Measurements from ENCODE around the gene CFAP97. TPM values are rescaled to one million over a fixed set of nuclear protein-coding genes. Genes with fewer than 3 reads are reported as not detected.

The CFAP97 gene
- total RNA-seq, 2 donors from 2014 or later: 14.1 to 15.1 TPM

DNA sequence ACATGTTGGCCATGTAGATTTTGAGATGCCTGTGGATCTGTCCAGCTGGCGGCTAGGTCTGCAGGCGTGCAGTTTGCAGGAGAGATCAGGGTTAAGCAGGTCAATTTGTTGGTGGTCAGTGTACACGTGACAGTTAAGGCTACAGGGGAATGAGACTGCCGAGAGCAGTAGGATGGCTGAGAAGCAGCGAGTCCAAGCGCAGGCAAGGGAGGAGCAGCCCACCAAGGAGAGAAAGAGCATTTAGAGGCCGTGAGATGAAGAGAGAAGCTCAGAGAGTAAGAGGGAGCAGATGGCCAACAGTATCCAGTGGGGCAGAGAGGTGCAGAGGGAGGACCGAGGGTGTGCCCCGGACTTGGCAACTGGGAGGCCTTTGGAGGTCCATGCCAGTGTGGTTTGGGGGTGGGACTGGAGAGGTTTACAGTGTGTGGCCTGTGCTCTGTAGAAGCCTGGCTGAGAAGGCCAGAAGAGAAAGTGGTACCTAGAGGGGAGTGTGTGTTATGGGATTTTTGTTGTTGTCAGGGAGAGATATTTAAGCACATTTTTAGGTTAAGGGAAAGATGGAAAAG is 24.0 kb upstream of the CFAP97 start:
- no peaks in the 10 kb centered on the region for H3K36me3 ChIP-seq
- no peak for DNase-seq (ENCODE audit: low spot score)
- no peak overlapping the region for H3K27ac ChIP-seq
- TF ChIP-seq, protein P1, sequence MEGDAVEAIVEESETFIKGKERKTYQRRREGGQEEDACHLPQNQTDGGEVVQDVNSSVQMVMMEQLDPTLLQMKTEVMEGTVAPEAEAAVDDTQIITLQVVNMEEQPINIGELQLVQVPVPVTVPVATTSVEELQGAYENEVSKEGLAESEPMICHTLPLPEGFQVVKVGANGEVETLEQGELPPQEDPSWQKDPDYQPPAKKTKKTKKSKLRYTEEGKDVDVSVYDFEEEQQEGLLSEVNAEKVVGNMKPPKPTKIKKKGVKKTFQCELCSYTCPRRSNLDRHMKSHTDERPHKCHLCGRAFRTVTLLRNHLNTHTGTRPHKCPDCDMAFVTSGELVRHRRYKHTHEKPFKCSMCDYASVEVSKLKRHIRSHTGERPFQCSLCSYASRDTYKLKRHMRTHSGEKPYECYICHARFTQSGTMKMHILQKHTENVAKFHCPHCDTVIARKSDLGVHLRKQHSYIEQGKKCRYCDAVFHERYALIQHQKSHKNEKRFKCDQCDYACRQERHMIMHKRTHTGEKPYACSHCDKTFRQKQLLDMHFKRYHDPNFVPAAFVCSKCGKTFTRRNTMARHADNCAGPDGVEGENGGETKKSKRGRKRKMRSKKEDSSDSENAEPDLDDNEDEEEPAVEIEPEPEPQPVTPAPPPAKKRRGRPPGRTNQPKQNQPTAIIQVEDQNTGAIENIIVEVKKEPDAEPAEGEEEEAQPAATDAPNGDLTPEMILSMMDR (IDR thresholded peaks at IDR 0.05): no peak
- H3K4me1 ChIP-seq: peaks cover 0 to 10% of the 10 kb centered on the region in 2 donors
- H3K27me3 ChIP-seq: no peaks in the 10 kb centered on the region
- H3K4me3 ChIP-seq: no peak overlapping the region
- H3K9me3 ChIP-seq: no peaks in the 10 kb centered on the region

DNA sequence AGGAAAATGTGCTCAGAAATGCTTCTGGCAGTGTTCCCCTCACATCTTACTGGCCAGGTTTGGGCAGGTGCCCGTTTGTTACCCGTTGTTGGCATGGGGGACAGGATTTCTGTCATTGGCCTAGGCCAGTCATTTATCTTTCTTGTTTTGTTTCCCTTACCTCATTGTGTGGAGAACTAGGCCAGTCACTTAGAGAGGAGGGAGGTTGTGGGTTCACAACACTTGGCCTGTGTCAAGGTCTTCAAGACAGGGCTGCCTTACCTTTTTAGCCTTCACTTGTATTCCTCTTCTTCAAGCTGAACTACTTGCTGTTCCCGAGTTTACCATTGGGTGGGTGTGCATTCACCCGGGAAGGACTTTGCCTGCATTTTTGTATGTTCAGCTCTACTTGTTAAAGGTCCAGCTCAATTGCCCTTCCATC is 23.3 kb upstream of the CFAP97 start:
- no peak overlapping the region for H3K27ac ChIP-seq
- H3K4me3 ChIP-seq: no peak overlapping the region
- H3K27me3 ChIP-seq: no peaks in the 10 kb centered on the region
- TF ChIP-seq, protein P1 (IDR thresholded peaks at IDR 0.05): no peak
- no peaks in the 10 kb centered on the region for H3K36me3 ChIP-seq
- H3K4me1 ChIP-seq: peaks cover 0 to 10% of the 10 kb centered on the region in 2 donors
- no peaks in the 10 kb centered on the region for H3K9me3 ChIP-seq
- DNase-seq (ENCODE audit: low spot score): no peak

DNA sequence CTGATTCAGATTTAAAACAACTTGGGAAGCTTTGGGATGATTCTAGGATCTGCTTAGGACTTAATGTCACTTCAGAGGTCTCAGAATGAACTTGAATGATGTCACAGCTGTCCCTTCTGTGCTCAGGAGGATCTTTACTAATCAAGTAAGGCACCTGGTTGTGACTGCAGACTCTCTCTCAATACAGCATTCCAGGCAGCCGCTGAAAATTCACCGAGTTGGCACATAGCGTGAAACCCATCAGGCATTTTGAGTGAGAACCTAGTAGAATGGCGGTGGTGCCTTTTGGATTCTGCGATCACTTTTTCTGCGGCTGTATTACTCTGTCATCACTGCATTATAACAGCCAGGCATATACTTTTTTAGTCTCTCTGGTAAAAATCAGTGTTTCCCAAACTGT is 22.1 kb upstream of the CFAP97 start:
- Histone ChIP-seq H3K27me3 (no peaks in the 10 kb centered on the region), H3K4me1 (peaks cover 0 to 10% of the 10 kb centered on the region in 2 donors), H3K9me3 (no peaks in the 10 kb centered on the region), H3K36me3 (no peaks in the 10 kb centered on the region), H3K27ac (no peak overlapping the region), H3K4me3 (no peak overlapping the region)
- TF ChIP-seq, protein P1 (IDR thresholded peaks at IDR 0.05): no peak
- DNase-seq (ENCODE audit: low spot score): no peak

DNA sequence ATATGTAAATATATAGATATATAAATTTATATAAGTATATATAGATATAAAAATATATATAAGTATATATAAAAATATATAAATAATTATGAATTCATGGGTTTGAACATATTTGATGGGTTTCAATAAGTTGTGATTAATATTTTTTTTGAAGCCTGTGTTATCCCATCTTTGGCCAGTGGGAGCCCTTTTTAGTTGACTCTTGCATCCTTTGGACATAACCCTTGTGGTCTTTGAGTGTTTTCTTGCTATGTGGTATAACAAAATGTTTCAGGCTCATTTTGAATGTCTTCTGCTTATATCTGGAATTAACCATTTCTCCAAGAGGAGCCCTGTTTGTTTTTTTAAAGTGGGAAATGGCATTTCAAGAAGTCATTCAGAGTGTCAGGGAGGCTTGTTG is 20.8 kb upstream of the CFAP97 start:
- H3K4me1 ChIP-seq: peaks cover 0 to 10% of the 10 kb centered on the region in 2 donors
- H3K36me3 ChIP-seq: no peaks in the 10 kb centered on the region
- no peak for DNase-seq (ENCODE audit: low spot score)
- H3K4me3 ChIP-seq: no peak overlapping the region
- H3K27ac ChIP-seq: no peak overlapping the region
- TF ChIP-seq, protein P1 (IDR thresholded peaks at IDR 0.05): peak in 1 of 2 donors; percentile 16
- H3K9me3 ChIP-seq: no peaks in the 10 kb centered on the region
- H3K27me3 ChIP-seq: no peaks in the 10 kb centered on the region

DNA sequence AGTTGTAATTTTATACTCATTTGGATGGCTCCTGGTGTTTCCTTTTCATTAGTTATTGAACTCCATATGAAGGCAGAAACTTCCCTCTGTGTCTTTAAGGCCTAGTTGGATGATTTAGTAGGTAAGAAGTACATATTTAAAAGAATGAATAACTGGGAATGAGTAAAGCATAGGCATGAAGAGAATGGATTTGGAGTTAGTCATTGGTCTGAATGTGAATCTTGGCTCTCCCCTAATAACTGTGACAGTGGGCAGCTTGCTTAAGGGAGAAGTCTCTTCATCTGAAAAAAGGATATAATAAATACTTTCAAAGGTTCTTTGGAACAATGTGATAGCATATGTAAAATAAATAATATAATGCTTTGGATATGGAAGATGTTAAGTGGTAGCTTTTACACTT is 18.8 kb upstream of the CFAP97 start:
- no peak for DNase-seq (ENCODE audit: low spot score)
- TF ChIP-seq, protein P1 (IDR thresholded peaks at IDR 0.05): no peak
- Histone ChIP-seq H3K9me3 (no peaks in the 10 kb centered on the region), H3K4me3 (no peak overlapping the region), H3K27ac (no peak overlapping the region), H3K27me3 (no peaks in the 10 kb centered on the region), H3K4me1 (peaks cover 0 to 3% of the 10 kb centered on the region in 2 donors), H3K36me3 (no peaks in the 10 kb centered on the region)

DNA sequence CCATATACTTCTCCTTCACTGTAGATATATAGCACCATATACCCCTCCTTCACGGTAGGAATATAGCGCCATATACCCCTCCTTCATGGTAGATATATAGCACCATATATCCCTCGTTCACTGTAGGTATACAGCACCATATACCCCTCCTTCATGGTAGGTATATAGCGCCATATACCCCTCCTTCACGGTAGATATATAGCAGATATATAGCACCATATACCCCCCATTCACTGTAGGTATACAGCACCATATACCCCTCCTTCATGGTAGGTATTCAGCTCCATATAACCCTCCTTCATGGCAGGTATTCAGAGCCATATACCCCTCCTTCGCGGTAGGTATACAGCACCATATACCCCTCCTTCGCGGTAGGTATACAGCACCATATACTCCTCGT is 18.1 kb upstream of the CFAP97 start:
- Histone ChIP-seq H3K9me3 (no peaks in the 10 kb centered on the region), H3K4me3 (no peak overlapping the region), H3K36me3 (no peaks in the 10 kb centered on the region), H3K4me1 (peaks cover 0 to 9% of the 10 kb centered on the region in 2 donors), H3K27ac (no peak overlapping the region), H3K27me3 (no peaks in the 10 kb centered on the region)
- TF ChIP-seq, protein P1 (IDR thresholded peaks at IDR 0.05): no peak
- DNase-seq (ENCODE audit: low spot score): no peak

Measured in right atrium auricular region (tissue), 2 donors.